D721Med (cell line): ENCODE results near the gene CUEDC1.

Experiments
- DNase-seq: peaks from one replicate; pipeline ENCODE4 v3.0.0; 2011; ENCODE audit warnings: low spot score; ENCODE audit not compliant: insufficient read length
- FAIRE-seq: peaks from 2 replicates; lab custom pipeline; 2011; peaks lifted over from hg19 to GRCh38; lab: Jason Lieb, UNC
- TF ChIP-seq, protein P1 (sequence below): IDR thresholded peaks from 2 replicates; pipeline ENCODE4 v1.5.1; 2012; ENCODE audit warnings: mild to moderate bottlenecking, control low read depth; ENCODE audit not compliant: insufficient read depth; ENCODE audit errors: missing control alignments

Gene CUEDC1

DNA sequence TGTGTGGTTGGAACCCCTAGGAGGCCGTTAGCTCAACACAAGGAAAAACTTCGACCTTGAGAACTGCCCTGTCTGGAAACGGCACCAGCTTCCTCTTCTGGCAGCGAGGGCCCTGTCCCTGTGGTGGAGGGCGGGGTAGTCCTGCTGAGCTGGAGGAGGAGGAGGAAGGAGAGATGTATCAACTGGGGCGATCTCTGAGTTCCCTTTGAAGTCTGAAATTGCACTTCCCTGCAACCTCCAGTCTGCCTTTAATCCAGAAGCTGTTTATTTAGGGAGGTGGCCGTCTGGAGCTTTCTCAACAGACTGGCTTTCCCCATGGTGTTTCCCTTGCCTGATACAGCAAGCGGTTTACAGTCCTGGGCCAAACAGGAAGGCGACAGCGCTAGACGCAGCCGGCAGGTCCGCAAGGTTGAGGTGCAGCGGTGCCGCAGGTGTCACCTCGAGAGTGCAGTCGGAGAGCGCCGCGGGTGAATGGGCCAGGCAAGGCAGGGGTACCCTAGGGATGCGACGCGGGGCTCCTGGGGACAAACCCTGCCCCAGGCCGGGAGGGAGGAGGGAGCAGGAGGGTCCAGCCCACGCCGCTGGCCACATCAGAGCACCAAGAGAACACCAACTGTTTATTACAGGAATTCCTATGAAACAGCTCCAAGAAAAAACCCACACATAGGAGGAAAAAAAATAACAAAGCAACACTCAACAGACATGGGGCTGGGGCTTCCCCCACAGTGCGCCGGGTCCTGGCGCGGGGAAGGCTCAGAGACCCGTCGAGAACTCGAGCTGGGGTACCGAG lies 94.0 kb downstream of the CUEDC1 start:
- DNase-seq (peak; percentile 23), FAIRE-seq (no peak)
- TF ChIP-seq, protein P1, sequence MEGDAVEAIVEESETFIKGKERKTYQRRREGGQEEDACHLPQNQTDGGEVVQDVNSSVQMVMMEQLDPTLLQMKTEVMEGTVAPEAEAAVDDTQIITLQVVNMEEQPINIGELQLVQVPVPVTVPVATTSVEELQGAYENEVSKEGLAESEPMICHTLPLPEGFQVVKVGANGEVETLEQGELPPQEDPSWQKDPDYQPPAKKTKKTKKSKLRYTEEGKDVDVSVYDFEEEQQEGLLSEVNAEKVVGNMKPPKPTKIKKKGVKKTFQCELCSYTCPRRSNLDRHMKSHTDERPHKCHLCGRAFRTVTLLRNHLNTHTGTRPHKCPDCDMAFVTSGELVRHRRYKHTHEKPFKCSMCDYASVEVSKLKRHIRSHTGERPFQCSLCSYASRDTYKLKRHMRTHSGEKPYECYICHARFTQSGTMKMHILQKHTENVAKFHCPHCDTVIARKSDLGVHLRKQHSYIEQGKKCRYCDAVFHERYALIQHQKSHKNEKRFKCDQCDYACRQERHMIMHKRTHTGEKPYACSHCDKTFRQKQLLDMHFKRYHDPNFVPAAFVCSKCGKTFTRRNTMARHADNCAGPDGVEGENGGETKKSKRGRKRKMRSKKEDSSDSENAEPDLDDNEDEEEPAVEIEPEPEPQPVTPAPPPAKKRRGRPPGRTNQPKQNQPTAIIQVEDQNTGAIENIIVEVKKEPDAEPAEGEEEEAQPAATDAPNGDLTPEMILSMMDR = no peak

GRCh38 chr17:57860414-57860999 lies 94.7 kb downstream of the CUEDC1 start:
- TF ChIP-seq, protein P1 = no peak
- FAIRE-seq (no peak), DNase-seq (peak; percentile 7)

DNA sequence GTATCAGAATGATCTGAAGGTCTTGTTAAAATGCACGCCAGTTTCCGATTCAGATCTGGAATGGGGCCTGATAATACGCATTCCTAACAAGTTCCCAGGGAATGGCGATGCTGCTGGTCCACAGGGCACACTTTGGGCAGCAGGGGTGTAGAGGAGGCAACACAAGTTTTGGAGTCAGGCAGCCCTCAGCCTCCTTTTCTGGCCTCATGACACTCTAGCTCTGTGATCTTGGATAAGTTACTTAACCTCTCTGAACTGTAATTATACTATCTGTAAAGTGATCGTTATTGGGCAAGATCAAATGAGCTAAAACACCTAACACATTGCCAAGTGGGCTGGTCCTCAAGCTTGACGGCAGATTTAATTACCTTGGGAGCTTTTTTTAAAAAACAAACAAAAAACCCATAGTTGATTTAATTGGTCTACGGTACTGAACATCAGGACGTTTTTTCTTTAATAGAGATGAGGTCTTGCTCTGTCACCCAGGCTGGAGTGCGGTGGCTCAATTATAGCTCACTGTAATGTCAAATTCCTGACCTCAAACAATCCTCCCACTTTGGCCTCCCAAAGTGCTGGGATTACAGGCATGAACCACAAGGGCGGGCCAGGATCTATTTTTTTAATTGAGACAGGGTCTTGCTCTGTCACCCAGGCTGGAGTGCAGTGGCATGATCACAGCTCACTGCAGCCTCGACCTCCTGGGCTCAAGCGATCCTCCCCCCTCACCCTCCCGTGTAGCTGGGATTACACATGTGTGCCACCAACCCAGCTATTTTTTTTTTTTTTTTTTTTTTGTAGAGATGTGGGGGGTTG lies 95.4 kb downstream of the CUEDC1 start:
- DNase-seq (no peak), FAIRE-seq (no peak)
- TF ChIP-seq, protein P1 = no peak

DNA sequence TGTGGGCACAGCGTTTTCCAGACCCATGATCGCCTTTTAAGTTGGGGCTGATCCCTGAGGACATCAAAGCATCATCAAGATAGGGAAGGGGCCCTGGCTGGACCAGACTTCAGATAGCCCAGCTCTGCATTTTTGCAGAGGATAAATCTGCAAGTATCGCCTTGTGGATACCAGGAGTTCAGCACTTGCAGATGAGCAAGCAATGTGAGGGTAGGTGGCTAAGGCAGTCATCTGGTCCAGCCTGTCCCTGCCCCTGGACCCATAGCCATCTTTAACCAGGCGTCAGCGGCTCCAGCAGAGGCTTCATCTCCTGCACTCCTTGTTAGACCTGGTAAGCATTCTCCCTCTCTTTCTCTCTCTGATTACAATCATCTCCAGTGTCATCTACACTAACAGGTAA lies 96.4 kb downstream of the CUEDC1 start:
- FAIRE-seq = no peak
- TF ChIP-seq, protein P1 = no peak
- DNase-seq = no peak

DNA sequence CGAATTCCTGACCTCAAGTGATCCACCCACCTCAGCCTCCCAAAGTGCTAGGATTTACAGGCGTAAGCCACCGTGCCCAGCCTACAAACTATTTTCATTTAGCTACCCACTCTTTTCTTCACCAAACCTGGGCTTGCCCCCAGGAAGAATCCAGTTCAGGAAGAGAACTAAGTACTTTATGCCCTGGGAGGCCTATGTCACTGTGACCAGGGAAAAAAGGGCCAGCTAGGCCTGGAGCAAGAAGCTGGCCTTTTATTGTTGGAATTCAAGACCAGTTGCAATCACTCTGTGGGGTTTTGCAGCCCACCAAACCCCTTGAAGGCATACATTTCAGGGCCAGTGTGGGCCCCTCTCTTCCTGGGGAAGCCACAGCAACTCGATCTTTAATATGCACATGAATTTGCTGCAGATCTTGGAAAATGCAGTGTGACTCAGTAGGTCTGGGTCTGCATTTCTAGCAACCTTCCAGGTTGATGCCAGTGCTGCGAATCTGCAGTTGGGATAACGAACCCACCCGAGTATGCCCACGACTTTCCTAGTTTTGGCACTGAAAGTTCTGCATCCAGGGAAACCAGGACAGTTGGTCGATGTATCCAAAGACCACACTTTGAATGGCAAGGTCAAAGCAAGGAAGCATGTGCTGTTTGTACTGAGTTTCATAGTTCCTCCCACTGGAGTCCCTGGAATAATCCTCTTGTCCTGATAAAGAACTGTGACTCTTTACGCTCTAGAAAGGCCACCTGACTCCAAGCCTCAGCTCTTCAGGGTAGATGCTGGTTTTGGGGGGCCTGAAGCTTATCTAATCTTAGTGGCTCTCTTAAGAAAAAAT lies 98.2 kb downstream of the CUEDC1 start:
- no peak for FAIRE-seq
- DNase-seq = no peak
- TF ChIP-seq, protein P1 = no peak

- DNase-seq (no peak), FAIRE-seq (no peak)
- TF ChIP-seq, protein P1 = no peak
Observed at GRCh38 chr17:57855391-57856035, 99.7 kb downstream of the CUEDC1 start.
